HEK293T (cell line): Measurements from ENCODE around the gene LGSN.
A peak's percentile ranks its signal among the peaks of the same experiment; 100 is the strongest.
"Not testable (repeated sequence)": the region's sequence is repeated elsewhere in the genome, so short reads cannot be mapped to it uniquely, and the experiment has no call there.

Source experiments
- CTCF ChIA-PET: fragments of 350-600 bp; formaldehyde crosslinking; extraction: SDS; loops from one replicate; lab custom pipeline; 2021; ENCODE audit warnings: antibody characterized with exemption, inconsistent platforms; lab: Yijun Ruan, JAX
- POLR2A ChIA-PET: fragments of 350-600 bp; formaldehyde crosslinking; extraction: SDS; loops from one replicate; lab custom pipeline; 2020; ENCODE audit warnings: antibody characterized with exemption, inconsistent platforms; lab: Yijun Ruan, JAX
- DNase-seq: peaks from one replicate; pipeline ENCODE4 v3.0.0; 2012; ENCODE audit warnings: mixed read lengths; ENCODE audit errors: extremely low spot score
- ARNT ChIP-seq: fragments of 450-650 bp; IDR thresholded peaks from 2 replicates; pipeline ENCODE4 v1.6.1; 2017; ENCODE audit warnings: mild to moderate bottlenecking
- BHLHE40 ChIP-seq: fragments of 450-650 bp; IDR thresholded peaks from 2 replicates; pipeline ENCODE4 v1.6.1; 2016; ENCODE audit warnings: mild to moderate bottlenecking, moderate library complexity, borderline replicate concordance
- CTBP1 ChIP-seq: fragments of 450-650 bp; IDR thresholded peaks from 2 replicates; pipeline ENCODE4 v1.6.1; 2016; ENCODE audit warnings: borderline replicate concordance
- ELF4 ChIP-seq: fragments of 450-650 bp; IDR thresholded peaks from 2 replicates; pipeline ENCODE4 v1.6.1; 2017; ENCODE audit warnings: antibody characterized with exemption
- FOXA1 ChIP-seq: fragments of 450-650 bp; IDR thresholded peaks from 2 replicates; pipeline ENCODE4 v1.6.1; 2016; ENCODE audit warnings: mild to moderate bottlenecking
- FOXK2 ChIP-seq: fragments of 450-650 bp; IDR thresholded peaks from 2 replicates; pipeline ENCODE4 v1.6.1; 2016; ENCODE audit warnings: mild to moderate bottlenecking
- FOXM1 ChIP-seq: fragments of 450-650 bp; IDR thresholded peaks from 2 replicates; pipeline ENCODE4 v1.6.1; 2017; ENCODE audit warnings: mild to moderate bottlenecking, borderline replicate concordance
- HDGF ChIP-seq: fragments of 450-650 bp; IDR thresholded peaks from 2 replicates; pipeline ENCODE4 v1.6.1; 2017; ENCODE audit warnings: antibody characterized with exemption, borderline replicate concordance
- L3MBTL2 ChIP-seq: fragments of 450-650 bp; conservative IDR thresholded peaks from 2 replicates; pipeline ENCODE4 v1.6.1; 2016; ENCODE audit warnings: mild to moderate bottlenecking
- LEF1 ChIP-seq: fragments of 450-650 bp; IDR thresholded peaks from 2 replicates; pipeline ENCODE4 v1.6.1; 2017; ENCODE audit warnings: mild to moderate bottlenecking, borderline replicate concordance
- NFRKB ChIP-seq: fragments of 450-650 bp; IDR thresholded peaks from 2 replicates; pipeline ENCODE4 v1.6.1; 2016; ENCODE audit warnings: mild to moderate bottlenecking, moderate library complexity
- SP1 ChIP-seq: fragments of 450-650 bp; IDR thresholded peaks from 2 replicates; pipeline ENCODE4 v1.6.1; 2017
- SUZ12 ChIP-seq: fragments of 450-650 bp; IDR thresholded peaks from 2 replicates; pipeline ENCODE4 v1.6.1; 2016; ENCODE audit warnings: mild to moderate bottlenecking
- TARDBP ChIP-seq: fragments of 450-650 bp; IDR thresholded peaks from 2 replicates; pipeline ENCODE4 v1.6.1; 2016
- ZNF384 ChIP-seq: fragments of 450-650 bp; IDR thresholded peaks from 2 replicates; pipeline ENCODE4 v1.6.1; 2016
- TF ChIP-seq, protein P1 (sequence below): fragments of 450-650 bp; IDR thresholded peaks from 2 replicates; pipeline ENCODE4 v1.6.1; 2016

The LGSN gene

DNA sequence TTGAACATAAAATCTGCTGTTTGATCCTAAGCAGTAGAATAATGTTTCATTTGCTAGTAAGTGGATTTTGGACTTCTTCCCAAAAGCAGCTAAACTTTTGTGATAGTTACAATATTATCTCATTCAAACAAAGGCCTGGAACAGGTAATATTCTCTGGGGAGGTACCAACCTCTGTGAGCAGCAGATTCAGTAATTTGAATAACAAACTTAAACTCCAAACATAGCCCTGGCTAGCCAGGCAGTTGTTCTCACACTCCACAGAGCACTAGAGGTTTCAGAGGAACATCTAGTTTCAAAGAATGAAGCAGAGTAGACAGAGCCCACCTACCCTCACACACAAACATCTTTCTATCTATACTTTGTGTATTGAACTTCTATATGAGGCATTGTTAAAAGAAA, 40.9 kb downstream of the LGSN start:
- CTCF ChIA-PET: no interaction called here
- TF ChIP-seq, protein P1, sequence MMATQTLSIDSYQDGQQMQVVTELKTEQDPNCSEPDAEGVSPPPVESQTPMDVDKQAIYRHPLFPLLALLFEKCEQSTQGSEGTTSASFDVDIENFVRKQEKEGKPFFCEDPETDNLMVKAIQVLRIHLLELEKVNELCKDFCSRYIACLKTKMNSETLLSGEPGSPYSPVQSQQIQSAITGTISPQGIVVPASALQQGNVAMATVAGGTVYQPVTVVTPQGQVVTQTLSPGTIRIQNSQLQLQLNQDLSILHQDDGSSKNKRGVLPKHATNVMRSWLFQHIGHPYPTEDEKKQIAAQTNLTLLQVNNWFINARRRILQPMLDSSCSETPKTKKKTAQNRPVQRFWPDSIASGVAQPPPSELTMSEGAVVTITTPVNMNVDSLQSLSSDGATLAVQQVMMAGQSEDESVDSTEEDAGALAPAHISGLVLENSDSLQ: no peak
- TF ChIP-seq TARDBP: no peak
- no peak for TF ChIP-seq ARNT
- TF ChIP-seq ELF4: no peak
- no peak for TF ChIP-seq FOXM1
- TF ChIP-seq CTBP1: no peak
- no peak for TF ChIP-seq FOXA1
- TF ChIP-seq L3MBTL2: no peak
- no peak for TF ChIP-seq SUZ12
- TF ChIP-seq FOXK2: no peak
- TF ChIP-seq LEF1: no peak
- TF ChIP-seq NFRKB: no peak
- TF ChIP-seq SP1: no peak
- TF ChIP-seq HDGF: no peak
- POLR2A ChIA-PET: no interaction called here
- DNase-seq: no peak

DNA sequence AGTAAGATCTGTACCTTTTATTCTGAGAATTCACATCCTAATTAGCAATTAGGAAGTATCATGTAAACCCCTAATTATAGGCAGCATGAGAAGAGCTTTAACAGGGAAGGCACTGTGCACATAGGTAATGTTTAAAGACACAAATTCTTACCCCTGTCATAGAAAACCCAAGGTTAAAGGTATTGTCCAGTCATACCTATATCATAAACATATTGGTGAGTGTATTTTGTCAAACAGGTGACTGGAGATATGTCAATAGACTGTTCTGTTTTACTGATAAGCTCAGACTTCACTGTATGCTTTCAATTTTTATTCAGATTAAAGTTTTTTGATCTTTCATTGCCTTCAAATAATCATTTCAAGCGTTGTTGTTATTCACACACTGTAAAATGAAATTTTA, 43.8 kb downstream of the LGSN start:
- ChIA-PET CTCF (no interaction called here), POLR2A (no interaction called here)
- no peak for DNase-seq
- TF ChIP-seq NFRKB: no peak
- no peak for TF ChIP-seq FOXK2
- TF ChIP-seq LEF1: no peak
- no peak for TF ChIP-seq SUZ12
- TF ChIP-seq ELF4: no peak
- no peak for TF ChIP-seq FOXM1
- no peak for TF ChIP-seq FOXA1

DNA sequence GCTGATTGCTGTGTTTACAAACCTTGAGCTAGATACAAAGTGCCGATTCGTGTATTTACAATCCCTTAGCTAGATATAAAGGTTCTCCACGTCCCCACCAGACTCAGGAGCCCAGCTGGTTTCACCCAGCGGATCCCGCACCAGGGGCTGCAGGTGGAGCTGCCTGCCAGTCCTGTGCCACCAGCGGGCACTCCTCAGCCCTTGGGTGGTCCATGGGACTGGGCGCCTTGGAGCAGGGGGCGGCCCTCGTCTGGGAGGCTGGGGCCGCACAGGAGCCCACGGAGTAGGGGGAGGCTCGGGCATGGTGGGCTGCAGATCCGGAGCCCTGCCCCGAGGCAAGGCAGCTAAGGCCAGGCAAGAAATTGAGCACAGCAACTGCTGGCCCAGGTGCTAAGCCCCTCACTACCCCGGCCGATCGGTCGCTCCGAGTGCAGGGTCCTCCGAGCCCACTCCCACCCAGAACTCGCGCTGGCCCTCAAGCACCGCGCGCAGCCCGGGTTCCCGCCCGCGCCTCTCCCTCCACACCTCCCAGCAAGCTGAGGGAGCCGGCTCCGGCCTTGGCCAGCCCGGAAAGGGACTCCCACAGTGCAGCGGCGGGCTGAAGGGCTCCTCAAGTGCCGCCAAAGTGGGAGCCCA, 44.9 kb downstream of the LGSN start:
- POLR2A ChIA-PET, DNase-seq, CTCF ChIA-PET: not testable (repeated sequence)

DNA sequence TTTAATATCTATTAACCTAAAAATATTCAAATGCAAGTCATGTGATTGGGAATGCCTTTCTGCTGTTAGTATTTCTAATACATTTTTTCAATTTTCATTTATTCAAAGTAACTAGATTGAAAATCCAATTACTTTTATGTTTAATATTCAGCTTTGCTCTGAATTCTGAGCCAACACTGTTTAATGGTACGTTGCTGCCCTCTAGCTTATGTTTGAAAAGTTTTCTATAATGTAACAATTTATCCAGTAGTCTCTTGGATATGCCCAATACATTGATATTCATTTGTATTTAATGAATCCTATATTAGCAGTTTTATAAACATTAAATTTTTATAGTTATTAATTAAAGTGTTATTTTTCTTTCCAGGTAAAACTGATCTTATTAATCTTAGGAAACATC, 47.4 kb downstream of the LGSN start:
- DNase-seq: peak; percentile 8
- CTCF ChIA-PET: interaction anchor here (1.0 kb wide), 1 partner anchor 9 kb away, joined by 3 read pairs; no protein-coding TSS in a partner anchor
- TF ChIP-seq L3MBTL2: no peak
- TF ChIP-seq LEF1: no peak
- TF ChIP-seq SUZ12: no peak
- TF ChIP-seq SP1: no peak
- TF ChIP-seq FOXK2: no peak
- TF ChIP-seq TARDBP: no peak
- TF ChIP-seq HDGF: no peak
- TF ChIP-seq, protein P1: no peak
- no peak for TF ChIP-seq FOXM1
- TF ChIP-seq BHLHE40: no peak
- TF ChIP-seq CTBP1: no peak
- POLR2A ChIA-PET: no interaction called here

DNA sequence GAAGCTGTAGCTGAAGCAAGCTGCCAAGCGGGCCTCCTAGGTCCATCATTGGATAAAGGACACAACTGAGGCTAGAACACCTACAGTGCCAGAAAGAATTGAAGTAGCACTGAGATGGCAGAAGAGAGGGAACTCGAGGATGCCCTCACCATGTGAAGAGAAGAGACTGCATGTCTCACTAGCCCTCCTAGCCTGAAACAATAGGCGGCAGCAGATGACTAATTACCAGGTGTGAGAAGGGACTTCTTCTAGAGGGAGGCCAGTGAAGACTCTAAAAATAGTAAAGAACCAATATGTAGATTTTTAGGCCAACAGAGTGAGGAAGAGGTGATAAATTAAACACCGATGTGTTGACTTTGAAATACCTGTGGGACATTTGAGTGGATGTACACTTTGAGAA, 50.3 kb downstream of the LGSN start:
- CTCF ChIA-PET: no interaction called here
- TF ChIP-seq SP1 (no peak), FOXM1 (no peak), ARNT (no peak), CTBP1 (no peak), NFRKB (no peak), FOXA1 (no peak), ZNF384 (no peak)
- TF ChIP-seq, protein P1: no peak

DNA sequence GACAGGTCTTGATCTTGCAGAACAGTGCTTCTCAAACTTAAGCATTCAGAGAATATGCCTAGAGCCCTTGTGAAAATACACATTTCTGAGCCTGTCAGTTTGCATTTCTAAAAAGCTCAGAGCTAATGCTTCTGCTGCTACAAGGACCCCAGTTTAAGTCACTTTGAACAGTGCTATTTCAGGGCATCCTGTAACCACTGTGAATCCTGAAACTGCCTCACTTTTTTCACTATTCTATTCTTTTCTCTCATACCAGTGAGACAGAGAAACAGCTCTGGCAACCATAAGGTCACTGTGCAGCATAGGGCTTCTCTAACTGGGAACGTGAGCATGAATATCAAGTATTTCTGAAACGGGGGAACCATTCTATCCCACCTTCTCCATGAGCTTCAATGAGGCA, 51.2 kb downstream of the LGSN start:
- CTCF ChIA-PET: interaction anchor here (0.6 kb wide), 1 partner anchor 10 kb away, joined by 3 read pairs; no protein-coding TSS in a partner anchor
- TF ChIP-seq LEF1: no peak
- no peak for TF ChIP-seq L3MBTL2
- no peak for TF ChIP-seq SUZ12
- no peak for DNase-seq
- POLR2A ChIA-PET: no interaction called here

More for the DNA sequence above, 50.3 kb downstream of the LGSN start:
- POLR2A ChIA-PET: no interaction called here
- DNase-seq: no peak

DNA sequence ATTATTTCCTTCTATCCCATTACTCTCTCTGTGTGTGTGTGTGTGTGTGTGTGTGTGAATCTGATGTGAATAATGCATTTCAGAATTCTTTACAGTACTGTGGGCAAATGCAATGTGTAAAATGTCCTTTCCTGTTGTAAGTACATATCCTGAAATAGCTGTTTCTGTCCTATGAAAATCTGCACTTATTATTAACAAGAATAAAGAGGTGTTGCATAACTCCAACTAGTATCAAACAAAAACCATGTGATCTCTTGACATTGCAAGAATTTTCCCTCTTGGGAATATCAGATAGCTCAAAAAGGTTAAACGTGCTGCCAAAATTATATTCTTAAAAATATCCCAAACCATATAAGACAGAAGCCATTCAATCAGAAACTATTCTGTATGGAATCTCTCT, 52.0 kb downstream of the LGSN start:
- CTCF ChIA-PET: interaction anchor here (0.6 kb wide), 1 partner anchor 51 kb away, joined by 3 read pairs; no protein-coding TSS in a partner anchor
- POLR2A ChIA-PET: no interaction called here
- no peak for TF ChIP-seq BHLHE40
- no peak for TF ChIP-seq SP1
- TF ChIP-seq L3MBTL2: no peak
- no peak for TF ChIP-seq TARDBP
- no peak for TF ChIP-seq NFRKB
- no peak for TF ChIP-seq LEF1
- no peak for TF ChIP-seq SUZ12
- no peak for TF ChIP-seq FOXM1
- DNase-seq: no peak
